Neural progenitor cell (in vitro differentiated cells): ENCODE results near the gene LINGO1. TPM values are rescaled to one million over a fixed set of nuclear protein-coding genes. Genes with fewer than 3 reads are reported as not detected.

Source experiments
- DNase-seq: peaks from one replicate; pipeline ENCODE4 v3.0.0-alpha.2; 2016; ENCODE audit warnings: low spot score
- H2AFZ ChIP-seq: fragments of 200-600 bp; sonication (generic); replicated peaks from 2 replicates; pipeline ENCODE4 v1.6.1; 2016; ENCODE audit warnings: antibody characterized with exemption
- H3F3A ChIP-seq: fragments of 200-600 bp; sonication (generic); 2 replicates; pipeline ENCODE4 v1.6.1; 2016; ENCODE audit warnings: antibody characterized with exemption, low read depth
- H3K27ac ChIP-seq: fragments of 200-600 bp; sonication (generic); 2 replicates; pipeline ENCODE4 v1.5.1; 2016; ENCODE audit warnings: mild to moderate bottlenecking
- H3K27me3 ChIP-seq: fragments of 200-600 bp; sonication (generic); 2 replicates; pipeline ENCODE4 v1.6.1; 2016; ENCODE audit warnings: mild to moderate bottlenecking, moderate library complexity
- H3K36me3 ChIP-seq: fragments of 200-600 bp; sonication (generic); 2 replicates; pipeline ENCODE4 v1.5.1; 2016
- H3K4me1 ChIP-seq: fragments of 200-600 bp; sonication (generic); 2 replicates; pipeline ENCODE4 v1.6.1; 2016; ENCODE audit warnings: mixed run types
- H3K4me2 ChIP-seq: fragments of 200-600 bp; sonication (generic); 2 replicates; pipeline ENCODE4 v1.6.1; 2016
- H3K4me3 ChIP-seq: fragments of 200-600 bp; sonication (generic); 2 replicates; pipeline ENCODE4 v1.5.1; 2016
- H3K79me2 ChIP-seq: fragments of 200-600 bp; sonication (generic); 2 replicates; pipeline ENCODE4 v1.6.1; 2016; ENCODE audit warnings: low read depth
- H3K9ac ChIP-seq: fragments of 200-600 bp; sonication (generic); 2 replicates; pipeline ENCODE4 v1.6.1; 2016
- H3K9me3 ChIP-seq: fragments of 200-600 bp; sonication (generic); 2 replicates; pipeline ENCODE4 v1.5.1; 2016; ENCODE audit warnings: low read depth
- H4K20me1 ChIP-seq: fragments of 200-600 bp; sonication (generic); 2 replicates; pipeline ENCODE4 v1.6.1; 2016; ENCODE audit warnings: low read depth
- H3K27ac Mint-ChIP-seq: 3 replicates; pipeline ENCODE4 v1.8.0; 2021; ENCODE audit warnings: mixed read lengths
- H3K27me3 Mint-ChIP-seq: 2 replicates; pipeline ENCODE4 v1.8.0; 2022; ENCODE audit warnings: low read depth, mild to moderate bottlenecking, inconsistent platforms, moderate library complexity, mixed read lengths; ENCODE audit not compliant: insufficient read depth
- H3K36me3 Mint-ChIP-seq: 3 replicates; pipeline ENCODE4 v1.8.0; 2021; ENCODE audit warnings: mixed read lengths
- H3K4me1 Mint-ChIP-seq: 3 replicates; pipeline ENCODE4 v1.8.0; 2021; ENCODE audit warnings: mixed read lengths
- H3K4me3 Mint-ChIP-seq: 3 replicates; pipeline ENCODE4 v1.8.0; 2021; ENCODE audit warnings: mild to moderate bottlenecking, moderate library complexity, mixed read lengths
- H3K9me3 Mint-ChIP-seq: 3 replicates; pipeline ENCODE4 v1.8.0; 2020; ENCODE audit warnings: mixed read lengths
- CTCF ChIP-seq: fragments of 200-600 bp; sonication (generic); IDR thresholded peaks from 2 replicates; pipeline ENCODE4 v1.5.1; 2017; ENCODE audit warnings: antibody characterized with exemption, mild to moderate bottlenecking
- EZH2 ChIP-seq: fragments of 200-600 bp; sonication (generic); IDR thresholded peaks from 2 replicates; pipeline ENCODE4 v1.6.1; 2017; ENCODE audit warnings: antibody characterized with exemption, mild to moderate bottlenecking, moderate library complexity
- EZH2phosphoT487 ChIP-seq: fragments of 200-600 bp; sonication (generic); IDR thresholded peaks from 2 replicates; pipeline ENCODE4 v1.6.1; 2017; ENCODE audit warnings: antibody characterized with exemption
- total RNA-seq: library from RNA; depleted of rRNA; stranded (reverse); fragments of >200 nt; gene quantifications from 2 replicates; pipeline ENCODE4 v1.2.3, GENCODE V29; 2015; ENCODE audit warnings: low replicate concordance

Gene LINGO1
- total RNA-seq, 1 donor from 2014 or later, result 7.9 TPM

GRCh38 chr15:77622934-77623754 lies 9.6 kb downstream of the LINGO1 start:
- Mint-ChIP-seq H3K9me3 (no peaks in the 10 kb centered on the region), H3K27me3 (peaks cover 10% of the 10 kb centered on the region), H3K36me3 (no peaks in the 10 kb centered on the region), H3K4me3 (peak overlapping the region; percentile 39), H3K4me1 (peaks cover 49% of the 10 kb centered on the region), H3K27ac (peak overlapping the region; percentile 46)
- H4K20me1 ChIP-seq, result peaks cover 37% of the 10 kb centered on the region
- TF ChIP-seq CTCF, result no peak
- TF ChIP-seq EZH2, result no peak
- H3F3A ChIP-seq, result peaks cover 41% of the 10 kb centered on the region
- peak overlapping the region; percentile 66 for H3K4me2 ChIP-seq
- H3K27me3 ChIP-seq, result no peaks in the 10 kb centered on the region
- H3K9ac ChIP-seq, result no peak overlapping the region
- H3K4me1 ChIP-seq, result peaks cover 65% of the 10 kb centered on the region
- no peaks in the 10 kb centered on the region for H3K36me3 ChIP-seq
- H3K79me2 ChIP-seq, result peaks cover 90% of the 10 kb centered on the region
- no peak for DNase-seq
- no peak overlapping the region for H2AFZ ChIP-seq
- H3K4me3 ChIP-seq, result no peak overlapping the region
- H3K27ac ChIP-seq, result peak overlapping the region; percentile 33
- H3K9me3 ChIP-seq, result no peaks in the 10 kb centered on the region

- Histone ChIP-seq H4K20me1 (peaks cover 37% of the 10 kb centered on the region), H3K9me3 (no peaks in the 10 kb centered on the region), H3K27me3 (no peaks in the 10 kb centered on the region), H3K4me1 (peaks cover 57% of the 10 kb centered on the region), H3K36me3 (no peaks in the 10 kb centered on the region), H3K9ac (no peak overlapping the region), H3K79me2 (peaks cover 83% of the 10 kb centered on the region), H3K27ac (peak overlapping the region; percentile 33), H3F3A (peaks cover 33% of the 10 kb centered on the region), H2AFZ (no peak overlapping the region), H3K4me2 (peak overlapping the region; percentile 66), H3K4me3 (no peak overlapping the region)
- H3K9me3 Mint-ChIP-seq, result no peaks in the 10 kb centered on the region
- peaks cover 42% of the 10 kb centered on the region for H3K4me1 Mint-ChIP-seq
- no peak for DNase-seq
- peaks cover 10% of the 10 kb centered on the region for H3K27me3 Mint-ChIP-seq
- no peak for TF ChIP-seq EZH2
- no peak for TF ChIP-seq CTCF
- TF ChIP-seq EZH2phosphoT487, result no peak
- no peaks in the 10 kb centered on the region for H3K36me3 Mint-ChIP-seq
- peak overlapping the region; percentile 53 for H3K4me3 Mint-ChIP-seq
- peak overlapping the region; percentile 46 for H3K27ac Mint-ChIP-seq
Observed at GRCh38 chr15:77622209-77622933, 10.3 kb downstream of the LINGO1 start.

GRCh38 chr15:77621847-77622208 lies 10.9 kb downstream of the LINGO1 start:
- H3K27ac Mint-ChIP-seq, result peak overlapping the region; percentile 26
- Histone ChIP-seq H4K20me1 (peaks cover 37% of the 10 kb centered on the region), H3K27me3 (no peaks in the 10 kb centered on the region), H2AFZ (no peak overlapping the region), H3K4me1 (peaks cover 51% of the 10 kb centered on the region), H3K4me3 (no peak overlapping the region), H3F3A (peaks cover 28% of the 10 kb centered on the region), H3K4me2 (peak overlapping the region; percentile 66), H3K27ac (no peak overlapping the region), H3K9ac (no peak overlapping the region), H3K36me3 (no peaks in the 10 kb centered on the region), H3K9me3 (no peaks in the 10 kb centered on the region), H3K79me2 (peaks cover 81% of the 10 kb centered on the region)
- no peak overlapping the region for H3K4me3 Mint-ChIP-seq
- no peaks in the 10 kb centered on the region for H3K9me3 Mint-ChIP-seq
- H3K4me1 Mint-ChIP-seq, result peaks cover 37% of the 10 kb centered on the region
- H3K36me3 Mint-ChIP-seq, result no peaks in the 10 kb centered on the region
- peaks cover 9% of the 10 kb centered on the region for H3K27me3 Mint-ChIP-seq
- no peak for DNase-seq
- TF ChIP-seq EZH2phosphoT487, result no peak
- TF ChIP-seq CTCF, result no peak
